Superior temporal gyrus (tissue), 1 donor: Measurements from ENCODE around the gene EML1.

Experiments
- DNase-seq: peaks from one replicate; pipeline ENCODE4 v3.0.0-alpha.2; 2016; ENCODE audit errors: extremely low spot score

Gene EML1

DNA sequence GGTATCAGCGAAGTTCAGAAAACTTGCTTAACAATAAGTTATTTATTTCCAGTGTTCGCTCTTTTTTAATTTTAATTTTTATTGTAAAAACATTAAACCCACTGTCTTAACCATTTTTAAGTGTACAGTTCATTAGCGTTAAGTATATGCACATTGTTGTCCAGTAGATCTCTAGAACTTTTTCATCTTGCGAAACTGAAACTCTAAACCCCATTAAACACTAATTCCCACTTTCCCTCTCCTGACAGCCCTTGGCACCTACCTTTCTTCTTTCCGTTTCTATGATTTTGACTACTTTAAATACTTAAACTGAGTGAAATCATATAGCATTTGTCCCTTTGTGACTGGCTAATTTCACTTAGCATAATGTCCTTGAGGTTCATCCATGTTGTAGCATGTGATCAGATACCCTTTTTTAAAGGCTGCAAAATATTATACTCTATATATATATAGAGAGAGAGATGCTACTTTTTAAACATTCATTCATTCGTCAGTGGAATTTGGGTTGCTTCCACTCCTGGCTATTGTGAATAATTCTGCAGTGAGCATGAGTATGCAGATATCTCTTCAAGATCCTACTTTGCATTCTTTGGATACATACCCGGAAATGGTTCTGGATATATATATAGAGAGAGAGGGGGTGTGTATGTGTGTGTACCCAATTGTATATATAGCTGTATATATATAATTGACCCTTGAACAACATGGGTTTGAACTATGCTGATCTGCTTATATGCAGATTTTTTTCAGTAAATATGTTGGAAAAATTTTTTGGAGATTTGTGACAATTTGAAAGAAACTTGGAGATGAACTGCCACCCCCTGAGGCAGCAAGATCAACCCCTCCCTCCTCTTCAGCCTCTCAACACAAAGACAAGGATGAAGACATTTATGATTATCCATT, 197.3 kb downstream of the EML1 start:
- peak; percentile 25 for DNase-seq

- DNase-seq = peak; percentile 28
Observed at GRCh38 chr14:99991331-99991730, 198.1 kb downstream of the EML1 start.
